Naive thymus-derived CD8-positive, alpha-beta T cell (primary cell): ENCODE data around the gene GPR62. TPM values are rescaled to one million over a fixed set of nuclear protein-coding genes. Genes with fewer than 3 reads are reported as not detected.

Source experiments
- ATAC-seq, 2 donors: fragments of 150-1000 bp; cut with Tn5 transposase in 1 of 2; sonication (Bioruptor Pico), chemical (Tn5 transposase) in 1 of 2; 1 replicate in 1 of 2; 2 replicates in 1 of 2; pipeline ENCODE4 v1.10.0; 2021; ENCODE audit warnings: mild to moderate bottlenecking in 2 of 2, moderate library complexity in 2 of 2
- POLR2A ChIA-PET: fragments of 350-600 bp; sonication (Branson Sonifier 250); formaldehyde crosslinking; loops from one replicate; lab custom pipeline; 2021; ENCODE audit warnings: antibody characterized with exemption; lab: Charles Lee
- DNase-seq, 10 donors: peaks; one replicate each; pipeline versions ENCODE4 v3.0.0 to v3.0.0-alpha.2; 2020 to 2022
- H3K27ac Mint-ChIP-seq, 10 donors: one replicate each; pipeline ENCODE4 v1.8.0; 2020 to 2022; ENCODE audit warnings: mild to moderate bottlenecking in 10 of 10, mixed read lengths in 10 of 10, moderate library complexity in 4 of 10, inconsistent platforms in 1 of 10
- H3K27me3 Mint-ChIP-seq, 5 donors: one replicate each; pipeline ENCODE4 v1.8.0; 2021 to 2022; ENCODE audit warnings: mixed read lengths in 5 of 5
- H3K36me3 Mint-ChIP-seq, 3 donors: one replicate each; pipeline ENCODE4 v1.8.0; 2020 to 2022; ENCODE audit warnings: mixed read lengths in 3 of 3, mild to moderate bottlenecking in 2 of 3, inconsistent platforms in 1 of 3
- H3K4me1 Mint-ChIP-seq, 4 donors: one replicate each; pipeline ENCODE4 v1.8.0; 2021 to 2022; ENCODE audit warnings: mixed read lengths in 4 of 4
- H3K4me3 Mint-ChIP-seq, 10 donors: one replicate each; pipeline ENCODE4 v1.8.0; 2020 to 2022; ENCODE audit warnings: mild to moderate bottlenecking in 10 of 10, mixed read lengths in 10 of 10, moderate library complexity in 6 of 10, inconsistent platforms in 1 of 10
- H3K9me3 Mint-ChIP-seq, 9 donors: one replicate each; pipeline ENCODE4 v1.8.0; 2020 to 2022; ENCODE audit warnings: mixed read lengths in 9 of 9, mild to moderate bottlenecking in 3 of 9, inconsistent platforms in 1 of 9, moderate library complexity in 1 of 9
- polyA plus RNA-seq, 3 donors: library from polyadenylated mRNA; unstranded; fragments of 300-500 nt; fragmentation: Illumina TruSeq; gene quantifications; one replicate each; pipeline ENCODE4 v1.2.3, GENCODE V29; 2021
- total RNA-seq, 8 experiments: library from RNA in 2 of 8; stranded (reverse) in 2 of 8; gene quantifications; one replicate each; pipeline ENCODE4 v1.2.3 and lab custom pipeline; 2021 to 2026

The GPR62 gene
- total and polyA plus RNA-seq, 5 experiments from 2014 or later: not detected

GRCh38 chr3:51933471-51934138 lies 21.6 kb upstream of the GPR62 start:
- POLR2A ChIA-PET: interaction anchor here (2.3 kb wide), 1 partner anchor 8 kb away, joined by 5 read pairs; the partner anchor contains the start of genes PARP3 and RRP9
- Mint-ChIP-seq H3K4me1 (peaks cover 0 to 11% (median 4%) of the 10 kb centered on the region in 4 donors), H3K36me3 (peaks cover 0 to 58% (median 2%) of the 10 kb centered on the region in 3 donors), H3K9me3 (no peaks in the 10 kb centered on the region), H3K4me3 (no peak overlapping the region), H3K27ac (peak overlapping the region in 1 of 10 donors; percentile 65), H3K27me3 (no peaks in the 10 kb centered on the region)
- ATAC-seq (no peak), DNase-seq (no peak)

- H3K4me3 Mint-ChIP-seq: no peak overlapping the region
- ATAC-seq (no peak), DNase-seq (peak in 1 of 10 donors; percentile 9)
- no peaks in the 10 kb centered on the region for H3K9me3 Mint-ChIP-seq
- H3K4me1 Mint-ChIP-seq: peaks cover 1 to 15% (median 7%) of the 10 kb centered on the region in 4 donors
- POLR2A ChIA-PET: interaction anchor here (0.5 kb wide), 1 partner anchor 48 kb away, joined by 3 read pairs; no protein-coding TSS in a partner anchor
- H3K27me3 Mint-ChIP-seq: no peaks in the 10 kb centered on the region
- no peak overlapping the region for H3K27ac Mint-ChIP-seq
- H3K36me3 Mint-ChIP-seq: peaks cover 0 to 62% (median 4%) of the 10 kb centered on the region in 3 donors
Observed at GRCh38 chr3:51934139-51934850, 20.9 kb upstream of the GPR62 start.

GRCh38 chr3:51934991-51935885 lies 19.9 kb upstream of the GPR62 start:
- H3K27me3 Mint-ChIP-seq: no peaks in the 10 kb centered on the region
- no peaks in the 10 kb centered on the region for H3K9me3 Mint-ChIP-seq
- H3K4me1 Mint-ChIP-seq: peaks cover 1 to 19% (median 14%) of the 10 kb centered on the region in 4 donors
- H3K36me3 Mint-ChIP-seq: peaks cover 0 to 65% (median 4%) of the 10 kb centered on the region in 3 donors
- ATAC-seq: no peak
- POLR2A ChIA-PET: interaction anchor here (0.5 kb wide), 1 partner anchor 47 kb away, joined by 3 read pairs; no protein-coding TSS in a partner anchor
- H3K4me3 Mint-ChIP-seq: peak overlapping the region in 1 of 10 donors; percentile 20
- no peak overlapping the region for H3K27ac Mint-ChIP-seq
- DNase-seq: peak in 1 of 10 donors; percentile 10

GRCh38 chr3:51935886-51936755 lies 19.1 kb upstream of the GPR62 start:
- DNase-seq (peak in 1 of 10 donors; percentile 14), ATAC-seq (no peak)
- peaks cover 0 to 63% (median 4%) of the 10 kb centered on the region in 3 donors for H3K36me3 Mint-ChIP-seq
- H3K27ac Mint-ChIP-seq: no peak overlapping the region
- no peaks in the 10 kb centered on the region for H3K27me3 Mint-ChIP-seq
- H3K9me3 Mint-ChIP-seq: no peaks in the 10 kb centered on the region
- POLR2A ChIA-PET: no interaction called here
- H3K4me3 Mint-ChIP-seq: no peak overlapping the region
- peaks cover 7 to 28% (median 23%) of the 10 kb centered on the region in 4 donors for H3K4me1 Mint-ChIP-seq

- POLR2A ChIA-PET: no interaction called here
- peaks cover 0 to 63% (median 4%) of the 10 kb centered on the region in 3 donors for H3K36me3 Mint-ChIP-seq
Observed at GRCh38 chr3:51937014-51937413, 18.2 kb upstream of the GPR62 start.

GRCh38 chr3:51937611-51938450 lies 17.4 kb upstream of the GPR62 start:
- POLR2A ChIA-PET: no interaction called here
- Mint-ChIP-seq H3K36me3 (peaks cover 0 to 61% (median 4%) of the 10 kb centered on the region in 3 donors), H3K4me1 (peaks cover 14 to 43% (median 36%) of the 10 kb centered on the region in 4 donors), H3K27ac (peak overlapping the region in 2 of 10 donors; percentile 29 to 71), H3K27me3 (no peaks in the 10 kb centered on the region), H3K9me3 (no peaks in the 10 kb centered on the region), H3K4me3 (no peak overlapping the region)
- ATAC-seq (no peak), DNase-seq (peak in 1 of 10 donors; percentile 14)

More at GRCh38 chr3:51937014-51937413, 18.2 kb upstream of the GPR62 start:
- ATAC-seq (no peak), DNase-seq (peak in 1 of 10 donors; percentile 11)
- no peak overlapping the region for H3K4me3 Mint-ChIP-seq
- no peaks in the 10 kb centered on the region for H3K9me3 Mint-ChIP-seq
- no peaks in the 10 kb centered on the region for H3K27me3 Mint-ChIP-seq
- H3K27ac Mint-ChIP-seq: no peak overlapping the region
- peaks cover 12 to 36% (median 28%) of the 10 kb centered on the region in 4 donors for H3K4me1 Mint-ChIP-seq

- Mint-ChIP-seq H3K4me3 (peak overlapping the region in 2 of 10 donors; percentile 18 to 59), H3K27me3 (no peaks in the 10 kb centered on the region), H3K9me3 (no peaks in the 10 kb centered on the region), H3K4me1 (peaks cover 16 to 47% (median 40%) of the 10 kb centered on the region in 4 donors), H3K36me3 (peaks cover 0 to 52% (median 4%) of the 10 kb centered on the region in 3 donors), H3K27ac (peak overlapping the region in 5 of 10 donors; percentile 0 to 68 (median 5))
- POLR2A ChIA-PET: no interaction called here
- no peak for DNase-seq
- ATAC-seq: no peak
Observed at GRCh38 chr3:51938780-51939425, 16.3 kb upstream of the GPR62 start.

GRCh38 chr3:51940648-51941462 lies 14.3 kb upstream of the GPR62 start:
- DNase-seq: no peak

GRCh38 chr3:51941463-51941797 lies 13.8 kb upstream of the GPR62 start:
- Mint-ChIP-seq H3K4me3 (peak overlapping the region; percentile 83 to 98 (median 93)), H3K9me3 (no peaks in the 10 kb centered on the region), H3K4me1 (peaks cover 16 to 47% (median 41%) of the 10 kb centered on the region in 4 donors), H3K27ac (peak overlapping the region in 9 of 10 donors; percentile 61 to 95 (median 82)), H3K36me3 (peaks cover 0 to 28% (median 4%) of the 10 kb centered on the region in 3 donors), H3K27me3 (no peaks in the 10 kb centered on the region)
- POLR2A ChIA-PET: interaction anchor here (0.8 to 3.7 kb wide), 11 partner anchors 9 to 550 kb away, joined by 3 to 42 read pairs (median 4); partner anchors contain the start of genes ABHD14A, ABHD14B, DUSP7 and PCBP4
- ATAC-seq: no peak
- no peak for DNase-seq

More at GRCh38 chr3:51940648-51941462, 14.3 kb upstream of the GPR62 start:
- no peaks in the 10 kb centered on the region for H3K9me3 Mint-ChIP-seq
- no peak for ATAC-seq
- peak overlapping the region; percentile 83 to 98 (median 93) for H3K4me3 Mint-ChIP-seq
- H3K4me1 Mint-ChIP-seq: peaks cover 16 to 47% (median 41%) of the 10 kb centered on the region in 4 donors
- no peaks in the 10 kb centered on the region for H3K27me3 Mint-ChIP-seq
- peaks cover 0 to 33% (median 4%) of the 10 kb centered on the region in 3 donors for H3K36me3 Mint-ChIP-seq
- POLR2A ChIA-PET: interaction anchor here (1.2 to 3.7 kb wide), 8 partner anchors 8 to 214 kb away, joined by 3 to 42 read pairs (median 4); partner anchors contain the start of genes ABHD14A, ABHD14B, POC1A and RPL29
- H3K27ac Mint-ChIP-seq: peak overlapping the region; percentile 61 to 93 (median 79)
